Adrenal gland (tissue), 12 donors: ENCODE measurements around the gene SDK2. TPM values are rescaled to one million over a fixed set of nuclear protein-coding genes. Genes with fewer than 3 reads are reported as not detected.

ENCODE experiments used
- DNase-seq, 7 donors: peaks; one replicate each; pipeline ENCODE4 v3.0.0-alpha.2; 2019 to 2020
- H3K27ac ChIP-seq, 5 donors: fragments of 200-600 bp; sonication (generic) in 4 of 5; 1 replicate in 3 of 5; 2 replicates in 2 of 5; pipeline versions ENCODE4 v1.5.1 to v1.8.0; 2016 to 2020; ENCODE audit warnings: mild to moderate bottlenecking in 1 of 5
- H3K27me3 ChIP-seq: fragments of 200-600 bp; 2 replicates; pipeline ENCODE4 v1.8.0; 2021
- H3K36me3 ChIP-seq, 2 donors: fragments of 200-600 bp; replicated peaks in 1 of 2; 1 replicate in 1 of 2; 2 replicates in 1 of 2; pipeline versions ENCODE4 v1.5.1 to v1.8.0; 2018 to 2022
- H3K4me1 ChIP-seq, 2 donors: fragments of 200-600 bp; replicated peaks in 1 of 2; 1 replicate in 1 of 2; 2 replicates in 1 of 2; pipeline versions ENCODE4 v1.5.1 to v1.8.0; 2018 to 2021
- H3K4me3 ChIP-seq, 4 donors: fragments of 200-600 bp; sonication (generic) in 3 of 4; one replicate each; pipeline ENCODE4 v1.5.1; 2016 to 2018
- H3K9me3 ChIP-seq, 3 donors: fragments of 200-600 bp; sonication (generic) in 1 of 3; replicated peaks in 1 of 3; 1 replicate in 2 of 3; 2 replicates in 1 of 3; pipeline versions ENCODE4 v1.5.1 to v1.8.0; 2016 to 2021
- CTCF ChIP-seq, 6 experiments: fragments of 450-650 bp in 4 of 6; fragments of 200-600 bp in 2 of 6; sonication (generic) in 1 of 6; IDR thresholded peaks; 1 replicate in 5 of 6; 2 replicates in 1 of 6; pipeline versions ENCODE4 v1.5.1 to v1.8.0; 2016 to 2021; ENCODE audit warnings: antibody characterized with exemption in 6 of 6, mild to moderate bottlenecking in 2 of 6, moderate library complexity in 1 of 6
- POLR2A ChIP-seq, 2 donors: fragments of 450-650 bp; IDR thresholded peaks; one replicate each; pipeline ENCODE4 v1.6.1; 2017; ENCODE audit warnings: antibody characterized with exemption in 2 of 2, mild to moderate bottlenecking in 2 of 2, moderate library complexity in 1 of 2
- WGBS, 4 donors: extraction: QIAGEN DNeasy Blood & Tissue Kit in 2 of 4; methylation state at CpG; one replicate each; pipeline versions ENCODE4 v1.1.5 to v1.1.7; 2013 to 2017; 5-methylcytosine and 5-hydroxymethylcytosine counted together
- intact Hi-C, 2 donors: fragments of 100-400 bp; cut with DNase I; formaldehyde crosslinking; loops; one replicate each; pipeline versions ENCODE4 v1.14.1 to v1.15.0; 2022 to 2023
- polyA plus RNA-seq, 3 donors: library from polyadenylated mRNA; stranded (reverse); fragments of 200-250 nt in 2 of 3; fragments of 350-450 nt in 1 of 3; fragmentation: Illumina TruSeq in 1 of 3; extraction: RNeasy Lipid Tissue Mini Kit (QIAGEN cat#74804) in 1 of 3; gene quantifications; one replicate each; pipeline ENCODE4 v1.2.3, GENCODE V29; 2013 to 2014
- total RNA-seq, 9 donors: library from RNA; depleted of rRNA in 4 of 9; stranded (reverse); fragments of >200 nt in 4 of 9; fragments of 120-200 nt in 1 of 9; fragmentation: NEBNext Ultra II Directional in 1 of 9; extraction: Animal tissue kit (Norgen Biotek cat#: 25700) in 1 of 9; gene quantifications; one replicate each; pipeline versions ENCODE4 v1.1.0 to v1.2.4, GENCODE V29; 2013 to 2023
- donor health status: healthy with polysubstance abuse.
- donor health status: Bipolar disorder and iron deficiency.
- donor health status: DM: yes; HTN: yes; CAD: no.
- donor health status: DM: no; HTN: no; CAD: no.
- donor health status: DM: no; HTN: no; CAD: no.
- donor health status: DM: yes; HTN: yes; CAD: no.

The SDK2 gene
- total and polyA plus RNA-seq, 12 donors: 0.27 to 2.1 (median 0.84) TPM

- TF ChIP-seq POLR2A (IDR thresholded peaks at IDR 0.05): no peak
- TF ChIP-seq CTCF (IDR thresholded peaks at IDR 0.05): no peak
- WGBS, 4 donors: 87 to 90% (median 89%) methylated on average over 10 to 16 of the region's 16 CpGs
- Histone ChIP-seq H3K4me3 (no peak overlapping the region), H3K27me3 (no peaks in the 10 kb centered on the region), H3K9me3 (no peaks in the 10 kb centered on the region), H3K36me3 (no peaks in the 10 kb centered on the region), H3K27ac (no peak overlapping the region), H3K4me1 (no peaks in the 10 kb centered on the region)
- intact Hi-C loops: loop anchor here in 1 of 2 donors (10.0 kb wide), 2 partner anchors 517 to 737 kb away; no protein-coding TSS in a partner anchor
- DNase-seq: no peak
Measured at GRCh38 chr17:73437826-73438225, 206.4 kb downstream of the SDK2 start.

GRCh38 chr17:73436954-73437353 is 207.3 kb downstream of the SDK2 start:
- no peak overlapping the region for H3K4me3 ChIP-seq
- H3K27ac ChIP-seq: no peak overlapping the region
- H3K36me3 ChIP-seq: no peaks in the 10 kb centered on the region
- 48 to 63% (median 58%) methylated on average over 10 of the region's 10 CpGs for WGBS, 4 donors
- intact Hi-C loops: loop anchor here in 1 of 2 donors (10.0 kb wide), 2 partner anchors 518 to 738 kb away; no protein-coding TSS in a partner anchor
- no peaks in the 10 kb centered on the region for H3K4me1 ChIP-seq
- H3K9me3 ChIP-seq: no peaks in the 10 kb centered on the region
- H3K27me3 ChIP-seq: no peaks in the 10 kb centered on the region
- DNase-seq: no peak
- no peak for TF ChIP-seq POLR2A (IDR thresholded peaks at IDR 0.05)
- TF ChIP-seq CTCF (IDR thresholded peaks at IDR 0.05): no peak

GRCh38 chr17:73435412-73435811 is 208.8 kb downstream of the SDK2 start:
- H3K36me3 ChIP-seq: no peaks in the 10 kb centered on the region
- H3K4me3 ChIP-seq: no peak overlapping the region
- H3K9me3 ChIP-seq: no peaks in the 10 kb centered on the region
- no peak for DNase-seq
- no peak overlapping the region for H3K27ac ChIP-seq
- no peaks in the 10 kb centered on the region for H3K4me1 ChIP-seq
- 85 to 94% (median 91%) methylated on average over 19 to 23 of the region's 23 CpGs for WGBS, 4 donors
- no peak for TF ChIP-seq CTCF (IDR thresholded peaks at IDR 0.05)
- no peak for TF ChIP-seq POLR2A (IDR thresholded peaks at IDR 0.05)
- intact Hi-C loops: loop anchor here in 1 of 2 donors (10.0 kb wide), 2 partner anchors 519 to 739 kb away; no protein-coding TSS in a partner anchor
- H3K27me3 ChIP-seq: no peaks in the 10 kb centered on the region

- DNase-seq: no peak
- Histone ChIP-seq H3K27me3 (no peaks in the 10 kb centered on the region), H3K36me3 (no peaks in the 10 kb centered on the region), H3K27ac (no peak overlapping the region), H3K4me3 (no peak overlapping the region), H3K4me1 (no peaks in the 10 kb centered on the region), H3K9me3 (no peaks in the 10 kb centered on the region)
- TF ChIP-seq POLR2A (IDR thresholded peaks at IDR 0.05) (no peak), CTCF (IDR thresholded peaks at IDR 0.05) (no peak)
- intact Hi-C loops: loop anchor here (5.0 to 10.0 kb wide), 4 partner anchors 278 to 743 kb away; no protein-coding TSS in a partner anchor
- WGBS, 4 donors: 76 to 86% (median 79%) methylated on average over 3 to 8 of the region's 8 CpGs
Measured at GRCh38 chr17:73434154-73434553, 210.1 kb downstream of the SDK2 start.
